Keratinocyte (primary cell): Measurements from ENCODE around the gene TSHB.

Source experiments
- EZH2 ChIP-seq: IDR thresholded peaks from one replicate; pipeline ENCODE4 v1.6.1; 2012; ENCODE audit warnings: inconsistent platforms, mild to moderate bottlenecking, low read length, moderate library complexity
- TF ChIP-seq, protein P1 (sequence below), 3 experiments: IDR thresholded peaks in 1 of 3; conservative IDR thresholded peaks in 1 of 3; optimal IDR thresholded peaks in 1 of 3; 2 replicates in 2 of 3; 3 replicates in 1 of 3; pipeline versions ENCODE3 to v1.5.1; 2011; ENCODE audit warnings: low read length in 3 of 3, mild to moderate bottlenecking in 3 of 3, moderate library complexity in 2 of 3, control low read depth in 1 of 3, inconsistent platforms in 1 of 3; ENCODE audit not compliant: insufficient read depth in 2 of 3; ENCODE audit errors: extremely low read depth in 1 of 3

DNA sequence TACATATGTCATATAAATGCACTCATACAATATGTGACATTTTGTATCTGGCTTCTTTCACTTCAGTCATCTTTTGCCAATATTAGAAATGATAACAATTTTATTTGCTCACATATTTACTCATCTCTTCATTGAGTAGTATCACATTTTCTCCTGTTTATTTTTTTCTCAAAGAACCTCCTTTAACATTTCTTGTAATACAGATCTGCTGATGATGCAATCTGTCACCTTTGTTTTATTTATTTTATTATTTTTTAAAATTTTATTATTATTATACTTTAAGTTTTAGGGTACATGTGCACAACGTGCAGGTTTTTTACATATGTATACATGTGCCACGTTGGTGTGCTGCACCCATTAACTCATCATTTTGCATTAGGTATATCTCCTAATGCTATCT lies 15.8 kb upstream of the TSHB start:
- TF ChIP-seq, protein P1, sequence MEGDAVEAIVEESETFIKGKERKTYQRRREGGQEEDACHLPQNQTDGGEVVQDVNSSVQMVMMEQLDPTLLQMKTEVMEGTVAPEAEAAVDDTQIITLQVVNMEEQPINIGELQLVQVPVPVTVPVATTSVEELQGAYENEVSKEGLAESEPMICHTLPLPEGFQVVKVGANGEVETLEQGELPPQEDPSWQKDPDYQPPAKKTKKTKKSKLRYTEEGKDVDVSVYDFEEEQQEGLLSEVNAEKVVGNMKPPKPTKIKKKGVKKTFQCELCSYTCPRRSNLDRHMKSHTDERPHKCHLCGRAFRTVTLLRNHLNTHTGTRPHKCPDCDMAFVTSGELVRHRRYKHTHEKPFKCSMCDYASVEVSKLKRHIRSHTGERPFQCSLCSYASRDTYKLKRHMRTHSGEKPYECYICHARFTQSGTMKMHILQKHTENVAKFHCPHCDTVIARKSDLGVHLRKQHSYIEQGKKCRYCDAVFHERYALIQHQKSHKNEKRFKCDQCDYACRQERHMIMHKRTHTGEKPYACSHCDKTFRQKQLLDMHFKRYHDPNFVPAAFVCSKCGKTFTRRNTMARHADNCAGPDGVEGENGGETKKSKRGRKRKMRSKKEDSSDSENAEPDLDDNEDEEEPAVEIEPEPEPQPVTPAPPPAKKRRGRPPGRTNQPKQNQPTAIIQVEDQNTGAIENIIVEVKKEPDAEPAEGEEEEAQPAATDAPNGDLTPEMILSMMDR (optimal IDR thresholded peaks at IDR 0.05 in 1 of 3, IDR thresholded peaks at IDR 0.05 in 1 of 3, conservative IDR thresholded peaks at IDR 0.05 in 1 of 3; ENCODE audit: extremely low read depth in 1 of 3, insufficient read depth in 2 of 3, low read length in 3 of 3), result no peak
- TF ChIP-seq EZH2, result no peak
